ENCODE data around the gene MUC5AC.
"Not testable (repeated sequence)": the region's sequence is repeated elsewhere in the genome, so short reads cannot be mapped to it uniquely, and the experiment has no call there.

Gene MUC5AC

GRCh38 chr11:1171985-1172728, 14.4 kb downstream of the MUC5AC start:
- no peak overlapping the region for H3K4me3 ChIP-seq (ENCODE audit: low read length)
- no peak for DNase-seq (ENCODE audit: low read depth)
- no peak for TF ChIP-seq CTCF (conservative IDR thresholded peaks at IDR 0.05; ENCODE audit: low read length)

GRCh38 chr11:1172729-1173117, 15.0 kb downstream of the MUC5AC start:
- DNase-seq (ENCODE audit: low read depth), result no peak
- H3K4me3 ChIP-seq (ENCODE audit: low read length), result no peak overlapping the region
- no peak for TF ChIP-seq CTCF (conservative IDR thresholded peaks at IDR 0.05; ENCODE audit: low read length)

- not testable (repeated sequence) for H3K4me3 ChIP-seq (ENCODE audit: low read length); DNase-seq (ENCODE audit: low read depth)
Observed at GRCh38 chr11:1173396-1173795, 15.6 kb downstream of the MUC5AC start.

GRCh38 chr11:1174441-1175370, 17.0 kb downstream of the MUC5AC start:
- TF ChIP-seq CTCF (conservative IDR thresholded peaks at IDR 0.05; ENCODE audit: low read length), result no peak

GRCh38 chr11:1175461-1176223, 17.9 kb downstream of the MUC5AC start:
- TF ChIP-seq CTCF (conservative IDR thresholded peaks at IDR 0.05; ENCODE audit: low read length), result no peak
- H3K4me3 ChIP-seq (ENCODE audit: low read length), result no peak overlapping the region
- no peak for DNase-seq (ENCODE audit: low read depth)

More at GRCh38 chr11:1174441-1175370, 17.0 kb downstream of the MUC5AC start:
- no peak overlapping the region for H3K4me3 ChIP-seq (ENCODE audit: low read length)
- no peak for DNase-seq (ENCODE audit: low read depth)

- H3K4me3 ChIP-seq (ENCODE audit: low read length), result no peak overlapping the region
- no peak for DNase-seq (ENCODE audit: low read depth)
- TF ChIP-seq CTCF (conservative IDR thresholded peaks at IDR 0.05; ENCODE audit: low read length), result no peak
Observed at GRCh38 chr11:1176224-1177019, 18.7 kb downstream of the MUC5AC start.
